Measurements from ENCODE around the gene LGR5.
"Not testable (repeated sequence)": the region's sequence is repeated elsewhere in the genome, so short reads cannot be mapped to it uniquely, and the experiment has no call there.

LGR5 gene

DNA sequence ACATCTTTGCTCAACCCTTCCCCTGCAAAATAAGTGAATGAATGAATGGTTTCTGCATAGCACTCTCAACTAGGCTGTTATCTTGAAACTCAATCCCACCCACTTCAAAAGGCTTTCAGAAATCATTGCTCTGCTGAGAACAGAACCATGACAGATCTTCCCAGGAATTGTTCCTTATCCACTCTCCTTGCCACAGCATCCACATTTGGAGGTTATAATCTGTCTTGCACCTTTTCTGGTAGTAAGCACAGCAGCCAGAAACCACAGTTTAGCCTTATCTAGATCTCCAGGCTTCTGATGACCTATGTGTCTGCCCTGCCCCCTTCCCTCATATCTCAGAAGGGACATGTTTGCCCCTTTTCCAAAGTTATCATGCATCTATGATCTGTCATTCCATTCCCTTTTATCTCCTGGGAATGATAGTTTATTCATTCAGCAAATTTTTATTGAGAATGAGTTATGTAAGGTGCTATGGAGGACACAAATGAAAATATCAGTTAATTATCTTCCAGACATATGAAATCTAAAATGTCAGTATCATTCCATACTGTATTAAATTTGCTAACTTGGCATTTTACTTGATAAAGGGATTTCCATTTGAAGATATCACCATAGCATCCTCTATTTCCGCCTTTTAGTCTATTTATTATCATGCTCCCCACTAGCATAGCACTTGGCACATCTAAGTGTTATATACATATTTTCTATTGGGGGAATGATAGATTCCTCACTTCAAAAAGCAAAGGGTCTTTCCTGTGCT is 21.4 kb downstream of the LGR5 start:
- in situ Hi-C loops (cut with HindIII; ENCODE audit: low pct_ligation_motif_present, low pct_unique_long_range_greater_than_20kb, low sequenced_read_pairs): no loop called here
- DNase-seq: no peak

- in situ Hi-C loops (cut with HindIII; ENCODE audit: low pct_ligation_motif_present, low pct_unique_long_range_greater_than_20kb, low sequenced_read_pairs): no loop called here
Observed at GRCh38 chr12:71461787-71462328, 22.3 kb downstream of the LGR5 start.

GRCh38 chr12:71465796-71466195 is 26.2 kb downstream of the LGR5 start:
- DNase-seq: no peak
- in situ Hi-C loops (cut with HindIII; ENCODE audit: low pct_ligation_motif_present, low pct_unique_long_range_greater_than_20kb, low sequenced_read_pairs): no loop called here

More at GRCh38 chr12:71461787-71462328, 22.3 kb downstream of the LGR5 start:
- no peak for DNase-seq

DNA sequence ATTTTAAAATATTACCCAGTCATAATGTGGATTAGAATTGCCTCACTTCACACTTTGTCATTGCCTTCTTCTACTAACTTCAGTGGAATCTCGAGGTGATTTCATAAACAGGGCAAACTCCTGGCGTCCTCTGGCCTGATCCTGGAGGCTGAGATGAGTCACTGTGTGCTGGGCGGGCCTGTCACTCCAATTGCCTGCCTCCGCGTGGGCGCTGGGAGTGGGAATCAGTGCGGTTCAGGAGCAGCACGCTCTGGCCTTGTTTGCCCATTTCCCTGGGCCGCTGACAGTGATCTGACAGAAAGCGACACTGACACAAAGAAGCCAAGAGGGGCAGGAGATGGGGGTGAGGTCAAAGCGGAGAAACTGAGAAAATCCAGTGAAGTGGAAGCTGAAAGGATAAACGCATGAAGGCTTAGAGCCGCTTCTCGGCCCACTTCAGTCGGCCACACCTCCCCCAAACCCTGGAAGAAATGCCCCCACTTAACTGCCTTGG is 29.7 kb downstream of the LGR5 start:
- peak; percentile 47 for DNase-seq
- in situ Hi-C loops (cut with HindIII; ENCODE audit: low pct_ligation_motif_present, low pct_unique_long_range_greater_than_20kb, low sequenced_read_pairs): no loop called here

- no peak for DNase-seq
Observed at GRCh38 chr12:71472441-71472911, 32.9 kb downstream of the LGR5 start.

GRCh38 chr12:71474791-71475190 is 35.2 kb downstream of the LGR5 start:
- in situ Hi-C loops (cut with HindIII; ENCODE audit: low pct_ligation_motif_present, low pct_unique_long_range_greater_than_20kb, low sequenced_read_pairs): no loop called here
- no peak for DNase-seq

More at GRCh38 chr12:71472441-71472911, 32.9 kb downstream of the LGR5 start:
- in situ Hi-C loops (cut with HindIII; ENCODE audit: low pct_ligation_motif_present, low pct_unique_long_range_greater_than_20kb, low sequenced_read_pairs): no loop called here

DNA sequence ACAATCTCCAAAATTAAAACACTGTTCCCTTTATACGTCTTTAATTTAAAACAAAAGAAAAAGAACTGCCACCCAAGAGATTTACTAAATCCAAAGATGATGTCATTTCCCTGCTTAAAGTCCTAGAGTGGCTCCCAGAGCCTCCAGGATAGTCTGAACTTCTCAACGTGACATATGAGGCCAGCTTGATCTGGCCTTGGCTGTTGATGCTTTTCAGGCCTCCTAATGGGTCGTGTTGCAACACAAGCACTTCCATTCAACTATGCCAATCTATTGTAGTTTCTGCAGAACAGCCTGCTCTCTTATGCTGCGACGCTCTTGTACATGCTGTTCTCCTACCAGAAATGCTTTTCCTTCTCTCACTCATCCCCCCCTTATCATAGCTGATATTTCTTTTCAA is 35.7 kb downstream of the LGR5 start:
- in situ Hi-C loops (cut with HindIII; ENCODE audit: low pct_ligation_motif_present, low pct_unique_long_range_greater_than_20kb, low sequenced_read_pairs): no loop called here
- DNase-seq: no peak

- in situ Hi-C loops (cut with HindIII; ENCODE audit: low pct_ligation_motif_present, low pct_unique_long_range_greater_than_20kb, low sequenced_read_pairs): no loop called here
- DNase-seq: no peak
Observed at GRCh38 chr12:71476513-71476912, 36.9 kb downstream of the LGR5 start.

- in situ Hi-C loops (cut with HindIII; ENCODE audit: low pct_ligation_motif_present, low pct_unique_long_range_greater_than_20kb, low sequenced_read_pairs): no loop called here
- DNase-seq: no peak
Observed at GRCh38 chr12:71477609-71478008, 38.0 kb downstream of the LGR5 start.

DNA sequence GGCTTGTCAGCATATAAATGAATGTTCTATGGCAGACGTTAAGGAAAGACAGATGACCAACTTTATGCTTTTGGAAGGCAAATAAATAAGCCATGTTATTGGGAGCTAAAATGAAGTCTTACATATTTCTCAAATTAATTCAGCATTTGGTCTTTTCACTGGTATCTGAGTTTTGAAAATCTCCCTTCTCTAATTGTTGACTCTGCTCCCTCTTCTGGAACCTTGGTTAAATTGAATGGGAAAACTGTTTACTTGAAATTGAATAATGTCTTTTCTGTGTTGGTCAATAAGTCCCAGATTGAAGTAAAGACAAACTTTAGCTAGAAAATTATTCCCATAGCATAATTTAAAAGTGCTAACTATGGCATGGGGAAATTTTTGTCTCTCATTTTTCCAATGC is 38.7 kb downstream of the LGR5 start:
- DNase-seq: no peak
- in situ Hi-C loops (cut with HindIII; ENCODE audit: low pct_ligation_motif_present, low pct_unique_long_range_greater_than_20kb, low sequenced_read_pairs): no loop called here

- DNase-seq: no peak
- in situ Hi-C loops (cut with HindIII; ENCODE audit: low pct_ligation_motif_present, low pct_unique_long_range_greater_than_20kb, low sequenced_read_pairs): no loop called here
Observed at GRCh38 chr12:71484272-71484905, 44.8 kb downstream of the LGR5 start.

DNA sequence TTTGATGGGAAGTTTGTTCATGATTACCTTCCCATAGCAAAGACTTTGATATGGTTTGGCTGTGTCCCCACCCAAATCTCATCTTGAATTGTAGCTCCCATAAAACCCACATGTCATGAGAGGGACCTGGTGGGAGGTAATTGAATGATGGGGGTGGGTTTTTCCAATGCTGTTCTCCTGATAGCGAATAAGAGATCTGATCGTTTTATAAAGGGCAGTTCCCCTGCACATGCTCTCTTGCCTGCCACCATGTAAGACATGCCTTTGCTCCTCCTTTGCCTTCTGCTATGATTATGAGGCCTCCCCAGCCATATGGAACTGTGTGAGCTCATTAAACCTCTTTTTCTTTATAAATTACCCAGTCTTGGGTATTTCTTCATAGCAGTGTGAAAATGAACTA is 51.2 kb downstream of the LGR5 start:
- in situ Hi-C loops (cut with HindIII; ENCODE audit: low pct_ligation_motif_present, low pct_unique_long_range_greater_than_20kb, low sequenced_read_pairs); DNase-seq: not testable (repeated sequence)

DNA sequence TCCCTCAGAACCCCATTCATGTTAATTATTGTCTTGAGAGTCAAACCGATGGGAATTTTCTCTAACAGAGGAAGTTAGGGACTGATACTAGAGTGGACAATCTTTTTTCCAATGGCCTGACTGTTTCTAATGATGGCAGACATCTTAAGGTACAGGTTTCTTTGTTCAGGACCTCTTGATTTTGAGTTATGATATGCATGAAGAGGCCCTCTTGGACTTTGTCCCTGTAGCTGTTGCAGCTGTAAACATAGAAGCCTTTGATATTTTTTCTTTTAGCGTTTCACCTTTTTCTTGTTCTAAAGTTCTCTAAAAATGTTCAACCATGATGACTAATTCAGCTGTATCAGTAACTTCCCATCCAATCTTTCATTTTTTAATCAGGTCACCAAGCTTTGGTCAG is 53.0 kb downstream of the LGR5 start:
- in situ Hi-C loops (cut with HindIII; ENCODE audit: low pct_ligation_motif_present, low pct_unique_long_range_greater_than_20kb, low sequenced_read_pairs): no loop called here
- DNase-seq: no peak

DNA sequence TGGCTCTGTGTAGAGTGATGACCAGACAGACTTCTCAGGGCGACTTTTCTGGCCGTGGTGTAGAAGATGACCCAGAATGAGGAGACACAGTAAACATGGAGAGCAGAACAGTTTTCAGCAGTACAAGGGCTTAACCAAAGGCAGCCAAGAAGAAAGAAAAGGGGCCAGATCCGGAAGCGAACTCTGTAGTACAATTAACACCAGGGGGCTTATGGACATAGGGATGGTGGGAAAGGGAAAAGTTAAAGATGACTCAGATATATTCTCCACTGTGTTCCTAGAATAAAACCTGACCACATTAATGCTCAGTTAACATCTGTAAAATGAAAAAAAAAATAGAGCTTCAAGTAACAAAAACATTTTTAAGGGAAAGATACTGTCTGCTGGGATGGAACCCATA is 60.2 kb downstream of the LGR5 start:
- in situ Hi-C loops (cut with HindIII; ENCODE audit: low pct_ligation_motif_present, low pct_unique_long_range_greater_than_20kb, low sequenced_read_pairs): no loop called here
- DNase-seq: no peak

DNA sequence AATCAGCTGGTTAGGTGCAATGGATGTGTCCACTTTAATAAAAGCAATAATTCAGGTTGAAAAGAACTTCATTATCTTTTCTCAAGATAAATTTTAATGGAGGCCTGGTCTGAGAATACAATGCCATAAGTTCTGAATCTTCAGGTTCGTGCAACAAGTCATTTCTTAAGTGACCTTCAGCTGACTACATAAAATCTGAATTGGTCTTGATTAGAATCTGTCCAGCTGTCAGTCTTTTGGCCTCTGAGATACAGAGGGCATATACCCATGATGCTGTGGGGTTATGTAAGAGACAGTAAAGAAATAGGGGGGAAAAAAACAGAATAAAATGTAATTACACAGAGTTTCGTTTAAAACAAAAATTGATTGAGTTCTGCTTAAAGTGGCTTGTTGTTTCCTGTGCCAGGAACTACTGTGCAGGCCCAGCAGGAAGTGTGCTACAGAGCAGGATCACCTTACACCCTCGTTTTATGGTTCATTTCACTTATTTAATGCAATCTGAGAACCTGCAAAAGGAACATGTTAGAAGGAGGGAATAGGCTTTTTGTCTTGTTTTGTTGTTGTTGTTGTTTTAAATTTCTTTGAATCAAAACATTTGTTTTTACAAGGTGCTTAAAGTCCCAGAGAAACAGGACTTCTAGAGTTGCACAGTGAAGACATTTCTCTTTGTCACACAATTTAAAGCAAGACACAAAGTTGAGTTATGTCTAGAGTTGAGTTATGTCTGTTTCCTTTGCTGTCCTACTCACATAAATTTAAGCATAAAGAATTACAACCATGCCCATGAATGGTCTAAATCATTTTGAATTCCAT is 64.2 kb downstream of the LGR5 start:
- in situ Hi-C loops (cut with HindIII; ENCODE audit: low pct_ligation_motif_present, low pct_unique_long_range_greater_than_20kb, low sequenced_read_pairs): no loop called here
- no peak for DNase-seq

DNA sequence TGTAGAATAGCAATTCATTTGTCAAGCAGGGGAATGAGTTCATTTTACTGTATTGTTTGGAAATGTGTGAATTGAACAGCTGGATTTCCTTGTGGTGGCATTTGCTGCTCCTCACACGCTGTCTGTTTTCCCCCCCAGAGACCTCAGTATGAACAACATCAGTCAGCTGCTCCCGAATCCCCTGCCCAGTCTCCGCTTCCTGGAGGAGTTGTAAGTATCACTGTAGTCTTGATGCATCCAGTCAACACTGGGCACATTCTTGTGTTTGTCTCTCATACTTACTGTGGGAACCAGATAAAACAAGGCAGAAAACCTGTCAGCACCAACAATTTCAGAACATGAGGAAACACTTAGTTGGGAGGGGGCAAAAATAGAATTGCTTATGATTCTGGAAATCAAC is 64.9 kb downstream of the LGR5 start:
- DNase-seq: no peak
- in situ Hi-C loops (cut with HindIII; ENCODE audit: low pct_ligation_motif_present, low pct_unique_long_range_greater_than_20kb, low sequenced_read_pairs): no loop called here

- DNase-seq: no peak
- in situ Hi-C loops (cut with HindIII; ENCODE audit: low pct_ligation_motif_present, low pct_unique_long_range_greater_than_20kb, low sequenced_read_pairs): no loop called here
Observed at GRCh38 chr12:71509705-71510104, 70.1 kb downstream of the LGR5 start.

DNA sequence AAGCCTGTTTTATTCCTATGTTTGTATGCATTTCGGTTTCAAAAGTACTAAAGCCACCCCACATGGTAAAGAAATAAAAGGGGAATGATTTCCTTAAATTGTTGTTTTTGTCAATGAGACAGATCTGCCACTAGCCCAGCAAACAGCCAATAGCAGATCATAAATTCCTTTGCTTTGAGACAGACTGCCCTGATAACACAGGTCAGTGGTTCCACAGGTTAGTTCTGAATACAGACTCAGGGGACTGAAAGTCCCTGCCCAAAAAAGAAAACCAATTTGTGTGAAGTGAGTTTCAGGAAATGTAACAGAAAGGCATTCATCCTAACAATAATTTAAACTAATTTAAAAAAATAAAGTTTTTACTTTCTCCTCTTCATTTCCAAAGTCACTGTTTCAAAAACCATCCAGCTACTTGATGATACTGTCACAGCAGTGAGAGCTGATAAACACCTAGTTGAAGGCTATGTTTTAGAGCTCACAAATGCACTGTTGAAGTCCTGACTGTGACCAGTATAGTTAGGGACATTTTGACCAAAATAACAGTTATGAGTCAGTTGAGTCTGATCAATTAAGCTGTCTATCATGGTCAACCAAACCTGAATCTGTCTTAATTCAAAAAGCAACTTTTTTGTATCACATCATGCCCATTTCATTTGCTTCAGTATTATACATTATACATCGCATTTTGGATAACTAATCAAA is 77.7 kb downstream of the LGR5 start:
- in situ Hi-C loops (cut with HindIII; ENCODE audit: low pct_ligation_motif_present, low pct_unique_long_range_greater_than_20kb, low sequenced_read_pairs): no loop called here
- no peak for DNase-seq

All from ACHN (cell line).